CD4-positive, alpha-beta T cell treated with Interleukin-17A for 4 hours (primary cell): ENCODE data around the gene CREB3L4.
"Not testable (repeated sequence)": the region's sequence is repeated elsewhere in the genome, so short reads cannot be mapped to it uniquely, and the experiment has no call there.

Experiments used
- DNase-seq: peaks from one replicate; pipeline ENCODE4 v3.0.0-alpha.2; 2020; ENCODE audit warnings: mixed read lengths

The CREB3L4 gene

GRCh38 chr1:153959454-153959853 lies 8.2 kb upstream of the CREB3L4 start:
- DNase-seq, result no peak

DNA sequence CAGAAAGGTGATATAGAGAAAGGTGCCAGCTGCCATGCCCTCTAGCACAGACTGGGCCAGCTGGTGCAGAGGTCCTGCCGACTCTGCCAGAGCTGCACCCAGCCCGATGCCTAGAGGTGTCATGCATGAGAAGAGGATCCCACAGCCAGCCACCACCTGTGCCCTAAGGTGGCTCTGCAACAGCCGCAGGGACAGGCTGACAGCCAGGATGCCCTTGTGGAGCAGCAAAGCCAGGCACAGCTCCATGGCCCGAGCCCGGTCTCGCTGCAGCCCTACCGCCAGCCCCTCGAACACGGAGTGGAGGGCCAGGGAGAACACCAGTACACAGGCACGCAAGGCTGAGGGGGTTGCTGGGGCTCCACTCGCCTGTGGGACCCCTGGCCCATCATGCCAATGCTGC lies 7.5 kb upstream of the CREB3L4 start:
- DNase-seq, result no peak

DNA sequence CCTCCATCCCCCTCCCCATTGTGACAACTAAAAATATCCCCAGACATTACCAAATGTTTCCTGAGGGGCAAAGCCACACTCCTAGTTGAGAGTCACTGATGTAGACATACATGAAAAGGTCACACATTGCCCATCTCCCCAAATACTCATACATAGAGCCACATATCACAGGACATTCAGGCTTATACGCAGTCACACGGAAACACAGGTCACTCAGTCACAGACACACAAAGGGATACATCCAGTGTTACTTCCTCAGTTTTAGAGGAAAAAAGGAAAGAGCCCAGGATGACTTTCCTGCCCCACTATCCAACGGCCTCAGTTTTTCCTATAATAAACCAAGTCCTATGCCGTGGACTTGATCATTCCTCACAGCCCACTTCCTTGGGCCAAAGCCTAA lies 6.3 kb upstream of the CREB3L4 start:
- DNase-seq, result no peak

DNA sequence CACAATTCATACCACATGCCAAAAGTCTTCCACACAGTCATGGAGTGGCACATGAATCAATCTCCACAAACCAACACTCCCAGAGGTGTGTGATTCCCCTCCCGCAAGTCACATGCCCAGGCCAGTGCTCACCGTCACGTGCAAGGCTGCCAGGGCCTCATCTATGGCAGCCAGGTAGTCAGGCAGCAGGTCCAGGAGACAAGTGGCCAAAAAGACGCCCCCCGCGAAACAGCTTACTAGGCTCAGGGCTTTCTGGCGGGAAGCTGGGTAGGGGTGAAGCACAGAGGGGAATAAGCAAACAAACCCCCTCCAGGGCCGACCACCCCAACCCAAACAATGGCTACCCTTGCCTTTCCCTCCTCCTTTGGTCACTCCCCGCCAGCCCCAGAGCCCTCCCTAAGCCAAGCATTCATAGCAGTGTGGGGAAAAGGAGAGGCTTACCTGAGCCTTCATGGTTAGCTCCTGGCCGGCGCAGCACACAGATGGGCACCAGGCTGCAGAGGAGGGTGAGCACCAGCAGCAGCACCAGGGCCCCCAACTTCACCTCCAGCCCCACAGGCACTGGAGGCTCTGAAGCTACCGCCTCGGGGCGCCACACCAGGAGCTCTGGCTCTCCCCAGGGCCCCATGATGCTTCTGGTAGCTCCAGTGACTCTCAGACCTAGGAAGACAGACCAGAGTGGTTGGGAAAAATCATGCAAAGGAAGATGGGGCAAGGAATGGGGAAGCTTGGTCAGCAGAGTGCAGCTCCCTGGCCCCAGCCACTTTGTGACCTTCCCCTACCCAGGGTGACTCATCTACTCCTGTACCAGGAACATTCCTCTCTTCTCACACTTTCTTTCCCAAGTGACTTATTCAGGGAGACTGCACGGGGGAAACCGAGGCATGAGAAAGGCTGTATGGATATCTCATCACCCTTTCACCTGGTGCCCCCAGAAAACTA lies 5.3 kb upstream of the CREB3L4 start:
- no peak for DNase-seq

GRCh38 chr1:153963030-153963849 lies 4.5 kb upstream of the CREB3L4 start, which contains the start of gene SLC39A1:
Gene SLC39A1 (minus strand): TSS chr1:153963537. CDS start chr1:153962715, 822 bp downstream.
- DNase-seq, result peak; percentile 98

DNA sequence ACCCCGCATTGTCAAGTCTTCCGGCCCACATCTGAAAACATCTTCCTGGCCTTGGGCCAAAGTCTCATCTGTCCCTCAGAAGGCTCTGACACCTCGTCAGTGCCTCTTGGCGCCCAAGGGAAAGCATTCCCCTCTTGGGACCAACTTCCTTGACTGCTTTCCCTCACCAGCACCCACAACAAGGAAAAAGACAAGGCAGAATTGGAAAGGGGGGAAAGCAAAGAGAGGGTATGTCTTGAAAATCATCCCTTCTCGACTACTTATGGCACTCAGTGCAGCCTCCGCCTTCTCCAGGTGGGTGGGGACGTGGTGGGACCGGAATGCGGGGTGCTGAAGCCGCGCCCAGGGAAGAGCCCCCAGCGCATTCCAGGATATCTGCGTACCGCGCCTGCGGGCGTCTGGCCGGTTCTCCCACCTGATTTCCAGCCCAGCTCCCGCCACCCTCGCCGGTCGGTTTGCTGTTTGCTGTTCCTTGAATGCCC lies 3.8 kb upstream of the CREB3L4 start:
- peak; percentile 13 for DNase-seq

GRCh38 chr1:153968000-153968363 lies 280 bp downstream of the CREB3L4 start:
- DNase-seq, result no peak

GRCh38 chr1:153968408-153968807 lies 706 bp downstream of the CREB3L4 start:
- DNase-seq, result no peak

DNA sequence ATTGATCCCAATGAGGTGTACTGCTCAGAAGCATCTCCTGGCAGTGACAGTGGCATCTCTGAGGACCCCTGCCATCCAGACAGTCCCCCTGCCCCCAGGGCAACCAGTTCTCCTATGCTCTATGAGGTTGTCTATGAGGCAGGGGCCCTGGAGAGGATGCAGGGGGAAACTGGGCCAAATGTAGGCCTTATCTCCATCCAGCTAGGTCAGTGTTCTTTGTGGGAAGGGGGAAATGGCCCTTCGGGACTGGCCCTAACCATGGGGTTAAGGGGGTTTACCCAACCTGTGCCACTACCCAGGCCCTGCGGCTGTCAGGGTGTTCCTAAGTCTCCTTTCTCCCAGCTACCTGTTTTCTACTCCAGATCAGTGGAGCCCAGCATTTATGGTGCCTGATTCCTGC lies 1.3 kb downstream of the CREB3L4 start:
- DNase-seq, result no peak

DNA sequence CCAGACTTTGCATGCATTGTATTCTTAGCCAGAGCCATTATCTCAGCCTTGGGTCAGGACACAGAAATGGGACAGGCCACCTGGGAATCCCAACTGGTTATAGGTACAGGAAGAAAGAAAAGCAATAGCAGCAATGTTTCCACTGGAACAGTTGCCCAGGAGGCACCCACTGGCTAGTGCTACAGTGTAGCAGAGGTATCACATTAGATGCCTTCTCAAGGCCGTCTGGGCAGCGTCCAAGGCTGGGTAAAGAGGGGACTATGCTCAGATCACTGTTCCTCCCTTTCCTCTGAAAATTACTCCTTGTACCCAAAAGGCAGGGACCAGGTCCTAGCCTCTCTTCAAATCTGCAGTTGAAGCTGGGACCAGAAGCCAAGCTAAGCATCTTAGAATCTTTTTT lies 2.6 kb downstream of the CREB3L4 start:
- no peak for DNase-seq

- DNase-seq, result no peak
Measured at GRCh38 chr1:153973071-153973470, 5.4 kb downstream of the CREB3L4 start.

- DNase-seq, result no peak
Measured at GRCh38 chr1:153973525-153973924, 5.8 kb downstream of the CREB3L4 start.

DNA sequence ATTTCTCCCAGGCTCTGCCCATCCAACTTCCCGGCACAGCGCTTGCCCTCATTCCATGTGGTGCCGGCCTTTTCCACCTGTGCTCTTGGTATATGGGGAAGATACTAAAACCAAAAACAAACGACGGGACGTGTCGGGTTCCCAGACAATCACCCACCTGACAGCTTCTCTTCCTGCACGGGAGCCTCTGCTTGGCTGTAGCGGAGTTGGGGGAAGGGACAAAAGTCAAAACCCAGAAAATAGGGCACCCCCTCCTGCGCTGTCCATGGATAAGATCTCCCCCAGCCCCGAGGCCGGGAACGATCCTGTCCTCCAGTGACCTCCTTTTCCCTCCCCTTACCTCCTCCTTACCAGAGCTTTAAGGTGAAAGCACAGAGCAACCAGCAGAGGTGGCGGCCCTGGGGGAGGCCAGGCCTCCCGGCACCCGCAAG lies 9.1 kb downstream of the CREB3L4 start:
- DNase-seq, result no peak

- DNase-seq, result peak; percentile 86
Measured at GRCh38 chr1:153977250-153978240, 9.8 kb downstream of the CREB3L4 start, which contains the start of gene JTB. Gene JTB (minus strand): TSS chr1:153977674. CDS start chr1:153977252, 422 bp downstream.

DNA sequence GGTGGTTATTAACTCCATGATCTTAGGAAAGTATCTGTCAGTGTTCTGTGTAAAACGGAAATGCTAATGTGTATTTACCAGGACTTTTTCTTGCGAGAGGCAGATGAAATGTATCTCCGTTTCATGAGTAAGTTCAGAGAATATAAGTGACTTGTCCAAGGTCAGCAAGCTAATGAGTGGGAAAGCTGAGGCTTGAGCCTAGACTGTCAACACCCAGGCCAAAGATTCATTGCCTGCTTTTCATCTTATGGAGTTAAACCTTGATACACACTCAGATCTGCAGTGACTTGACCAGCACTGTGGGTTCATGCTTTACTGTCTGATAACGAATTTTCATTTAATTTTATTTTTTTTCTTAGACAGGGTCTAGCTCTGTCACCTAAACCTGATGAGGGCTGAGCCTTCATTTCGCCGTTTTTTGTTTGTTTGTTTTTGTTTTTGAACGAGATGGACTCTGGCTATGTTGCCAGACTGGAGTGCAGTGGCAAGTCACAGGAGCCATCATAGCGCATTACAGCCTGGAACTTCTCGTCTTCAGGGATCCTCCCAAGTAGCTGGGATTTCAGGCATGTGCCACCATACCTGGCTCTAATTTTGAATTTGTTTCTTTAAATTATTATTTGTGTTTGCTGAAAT lies 10.7 kb downstream of the CREB3L4 start:
- no peak for DNase-seq

GRCh38 chr1:153979091-153979490 lies 11.4 kb downstream of the CREB3L4 start:
- DNase-seq, result not testable (repeated sequence)

- DNase-seq, result not testable (repeated sequence)
Measured at GRCh38 chr1:153981735-153982134, 14.0 kb downstream of the CREB3L4 start.

DNA sequence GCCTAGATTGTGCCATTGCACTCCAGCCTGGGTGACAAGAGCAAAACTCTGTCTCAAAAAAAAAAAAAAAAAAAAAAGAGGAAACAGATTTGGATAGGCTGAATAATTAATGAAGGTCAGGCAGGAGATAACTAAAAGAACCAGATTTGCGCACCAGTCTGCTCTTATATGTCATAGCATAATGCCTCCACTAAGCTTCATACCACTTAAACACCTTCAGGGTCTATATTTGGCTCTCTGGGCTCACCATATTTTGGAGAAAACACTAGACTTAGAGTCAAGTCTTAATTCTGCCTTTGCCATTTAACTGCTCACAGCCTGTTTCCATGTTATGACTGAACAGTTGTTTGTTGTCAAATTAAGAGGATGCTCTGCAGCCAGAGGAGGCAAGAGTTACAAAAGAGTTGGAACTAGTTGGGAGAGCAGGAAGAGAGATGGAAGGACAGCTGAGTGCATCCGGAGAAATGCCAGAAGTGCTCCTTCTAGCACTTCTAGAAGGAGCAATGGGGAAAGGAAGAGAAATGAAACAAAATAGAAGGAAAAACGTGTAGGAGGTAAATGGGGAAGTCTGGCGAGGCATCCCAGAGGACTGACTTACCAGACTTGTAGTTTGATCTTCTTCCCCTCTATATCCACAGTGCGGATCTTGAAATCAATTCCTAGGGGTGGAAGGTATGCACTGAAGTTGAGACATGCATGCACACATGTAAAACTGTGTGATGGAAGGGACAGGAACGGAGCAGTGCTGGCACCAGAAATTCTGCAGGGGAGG lies 16.6 kb downstream of the CREB3L4 start:
- DNase-seq, result no peak

- peak; percentile 45 for DNase-seq
Measured at GRCh38 chr1:153985341-153985912, 17.7 kb downstream of the CREB3L4 start.
